Gastrocnemius medialis (tissue), 4 donors: ENCODE data around the gene MYPOP.

Experiments
- POLR2A ChIP-seq, 2 donors: fragments of 450-650 bp; IDR thresholded peaks; one replicate each; pipeline ENCODE4 v1.6.1; 2017; ENCODE audit warnings: antibody characterized with exemption in 2 of 2, mild to moderate bottlenecking in 2 of 2, moderate library complexity in 2 of 2
- TF ChIP-seq, protein P1 (sequence below), 5 experiments: fragments of 450-650 bp in 3 of 5; fragments of 200-600 bp in 2 of 5; sonication (generic) in 2 of 5; IDR thresholded peaks in 4 of 5; conservative IDR thresholded peaks in 1 of 5; 1 replicate in 4 of 5; 2 replicates in 1 of 5; pipeline ENCODE4 v1.5.1; 2016 to 2019; ENCODE audit warnings: antibody characterized with exemption in 5 of 5, mild to moderate bottlenecking in 3 of 5, moderate library complexity in 3 of 5

DNA sequence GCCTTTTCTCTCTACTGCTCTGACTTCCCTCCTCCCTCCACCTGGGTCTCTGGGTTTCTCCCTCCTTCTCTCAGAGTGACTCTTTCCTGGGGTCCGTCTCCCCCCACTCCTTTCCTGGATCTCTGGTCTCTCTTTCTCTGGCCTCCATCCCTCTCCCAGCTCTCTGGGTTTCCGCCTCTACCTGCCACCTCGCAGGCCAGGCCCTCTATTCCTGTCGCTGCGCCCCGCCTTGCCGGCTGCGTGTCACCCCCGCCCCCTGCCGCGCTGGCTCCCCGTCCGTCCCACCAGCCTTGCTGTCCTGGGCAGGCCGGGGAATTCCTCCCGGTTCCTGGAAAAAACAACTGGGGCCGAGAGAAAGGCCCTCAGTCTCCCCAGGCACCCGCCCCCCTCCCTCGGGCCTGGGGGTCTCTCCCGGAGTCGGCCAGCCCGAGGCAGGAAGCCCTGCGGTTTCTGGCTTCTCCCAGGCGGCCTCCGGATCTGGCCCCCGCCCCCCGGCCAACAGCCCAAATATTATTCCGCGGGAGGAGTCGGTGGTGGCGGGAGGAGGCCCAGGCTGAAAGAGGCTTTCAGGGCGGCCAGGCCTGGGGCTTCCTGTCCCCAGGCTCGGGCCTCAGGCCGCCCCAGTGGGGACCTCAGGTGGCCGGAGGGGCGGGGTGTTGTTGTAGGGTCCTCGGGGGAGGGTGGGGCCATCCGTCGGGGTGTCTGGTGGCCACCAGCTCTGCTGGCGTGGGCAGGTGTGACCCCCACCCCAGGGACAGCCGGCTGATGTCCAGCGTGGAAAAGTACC, 25.8 kb downstream of the MYPOP start:
- TF ChIP-seq, protein P1, sequence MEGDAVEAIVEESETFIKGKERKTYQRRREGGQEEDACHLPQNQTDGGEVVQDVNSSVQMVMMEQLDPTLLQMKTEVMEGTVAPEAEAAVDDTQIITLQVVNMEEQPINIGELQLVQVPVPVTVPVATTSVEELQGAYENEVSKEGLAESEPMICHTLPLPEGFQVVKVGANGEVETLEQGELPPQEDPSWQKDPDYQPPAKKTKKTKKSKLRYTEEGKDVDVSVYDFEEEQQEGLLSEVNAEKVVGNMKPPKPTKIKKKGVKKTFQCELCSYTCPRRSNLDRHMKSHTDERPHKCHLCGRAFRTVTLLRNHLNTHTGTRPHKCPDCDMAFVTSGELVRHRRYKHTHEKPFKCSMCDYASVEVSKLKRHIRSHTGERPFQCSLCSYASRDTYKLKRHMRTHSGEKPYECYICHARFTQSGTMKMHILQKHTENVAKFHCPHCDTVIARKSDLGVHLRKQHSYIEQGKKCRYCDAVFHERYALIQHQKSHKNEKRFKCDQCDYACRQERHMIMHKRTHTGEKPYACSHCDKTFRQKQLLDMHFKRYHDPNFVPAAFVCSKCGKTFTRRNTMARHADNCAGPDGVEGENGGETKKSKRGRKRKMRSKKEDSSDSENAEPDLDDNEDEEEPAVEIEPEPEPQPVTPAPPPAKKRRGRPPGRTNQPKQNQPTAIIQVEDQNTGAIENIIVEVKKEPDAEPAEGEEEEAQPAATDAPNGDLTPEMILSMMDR (IDR thresholded peaks at IDR 0.05 in 4 of 5, conservative IDR thresholded peaks at IDR 0.05 in 1 of 5), result no peak
- no peak for TF ChIP-seq POLR2A (IDR thresholded peaks at IDR 0.05)
